T-helper 2 cell treated with Interferon-gamma antibody and Interleukin-4, amounts not matched to agents 5 μg/mL and 100 μg/mL, for 36 hours (primary cell): ENCODE data around the gene DNM1.

Experiments
- DNase-seq: peaks from one replicate; pipeline ENCODE4 v3.0.0; 2021; ENCODE audit warnings: low spot score
- H3K27ac Mint-ChIP-seq: one replicate; pipeline ENCODE4 v1.8.0; 2021; ENCODE audit warnings: mild to moderate bottlenecking, mixed read lengths
- H3K27me3 Mint-ChIP-seq: one replicate; pipeline ENCODE4 v1.8.0; 2021; ENCODE audit warnings: low read depth, mixed read lengths
- H3K36me3 Mint-ChIP-seq: one replicate; pipeline ENCODE4 v1.8.0; 2021; ENCODE audit warnings: low read depth, mixed read lengths
- H3K4me1 Mint-ChIP-seq: one replicate; pipeline ENCODE4 v1.8.0; 2021; ENCODE audit warnings: low read depth, mixed read lengths
- H3K4me3 Mint-ChIP-seq: one replicate; pipeline ENCODE4 v1.8.0; 2022; ENCODE audit warnings: mild to moderate bottlenecking, moderate library complexity, mixed read lengths
- H3K9me3 Mint-ChIP-seq: one replicate; pipeline ENCODE4 v1.8.0; 2021; ENCODE audit warnings: mixed read lengths

Gene DNM1

GRCh38 chr9:128206484-128206883 lies 3.3 kb downstream of the DNM1 start:
- no peaks in the 10 kb centered on the region for H3K9me3 Mint-ChIP-seq
- DNase-seq, result no peak
- peaks cover 11% of the 10 kb centered on the region for H3K4me1 Mint-ChIP-seq
- H3K27ac Mint-ChIP-seq, result no peak overlapping the region
- peaks cover 42% of the 10 kb centered on the region for H3K27me3 Mint-ChIP-seq
- H3K4me3 Mint-ChIP-seq, result no peak overlapping the region
- H3K36me3 Mint-ChIP-seq, result no peaks in the 10 kb centered on the region

GRCh38 chr9:128206916-128207910 lies 4.0 kb downstream of the DNM1 start:
- DNase-seq, result no peak
- peaks cover 11% of the 10 kb centered on the region for H3K4me1 Mint-ChIP-seq
- no peak overlapping the region for H3K4me3 Mint-ChIP-seq
- H3K27ac Mint-ChIP-seq, result no peak overlapping the region
- H3K27me3 Mint-ChIP-seq, result peaks cover 48% of the 10 kb centered on the region
- no peaks in the 10 kb centered on the region for H3K9me3 Mint-ChIP-seq
- no peaks in the 10 kb centered on the region for H3K36me3 Mint-ChIP-seq

GRCh38 chr9:128208386-128208785 lies 5.2 kb downstream of the DNM1 start:
- DNase-seq, result no peak
- Mint-ChIP-seq H3K4me3 (no peak overlapping the region), H3K27ac (no peak overlapping the region), H3K36me3 (no peaks in the 10 kb centered on the region), H3K9me3 (no peaks in the 10 kb centered on the region), H3K4me1 (peaks cover 4% of the 10 kb centered on the region), H3K27me3 (peaks cover 51% of the 10 kb centered on the region)

- Mint-ChIP-seq H3K27ac (no peak overlapping the region), H3K4me1 (peaks cover 4% of the 10 kb centered on the region), H3K27me3 (peaks cover 53% of the 10 kb centered on the region), H3K4me3 (no peak overlapping the region), H3K36me3 (no peaks in the 10 kb centered on the region), H3K9me3 (no peaks in the 10 kb centered on the region)
- DNase-seq, result no peak
These were observed 5.9 kb downstream of the DNM1 start for GRCh38 chr9:128208946-128209669.

- no peak for DNase-seq
- H3K27ac Mint-ChIP-seq, result no peak overlapping the region
- peaks cover 30% of the 10 kb centered on the region for H3K27me3 Mint-ChIP-seq
- H3K4me1 Mint-ChIP-seq, result no peaks in the 10 kb centered on the region
- H3K36me3 Mint-ChIP-seq, result no peaks in the 10 kb centered on the region
- H3K9me3 Mint-ChIP-seq, result no peaks in the 10 kb centered on the region
- H3K4me3 Mint-ChIP-seq, result no peak overlapping the region
These were observed 8.2 kb downstream of the DNM1 start for GRCh38 chr9:128211186-128211980.

GRCh38 chr9:128211981-128212281 lies 8.8 kb downstream of the DNM1 start:
- no peak overlapping the region for H3K27ac Mint-ChIP-seq
- H3K4me3 Mint-ChIP-seq, result no peak overlapping the region
- H3K9me3 Mint-ChIP-seq, result no peaks in the 10 kb centered on the region
- no peaks in the 10 kb centered on the region for H3K36me3 Mint-ChIP-seq
- no peaks in the 10 kb centered on the region for H3K4me1 Mint-ChIP-seq
- no peak for DNase-seq
- H3K27me3 Mint-ChIP-seq, result peaks cover 25% of the 10 kb centered on the region

GRCh38 chr9:128213746-128214497 lies 10.7 kb downstream of the DNM1 start:
- H3K4me3 Mint-ChIP-seq, result no peak overlapping the region
- H3K9me3 Mint-ChIP-seq, result no peaks in the 10 kb centered on the region
- no peak for DNase-seq
- H3K36me3 Mint-ChIP-seq, result no peaks in the 10 kb centered on the region
- H3K27ac Mint-ChIP-seq, result no peak overlapping the region
- peaks cover 9% of the 10 kb centered on the region for H3K4me1 Mint-ChIP-seq
- H3K27me3 Mint-ChIP-seq, result peaks cover 20% of the 10 kb centered on the region

GRCh38 chr9:128214571-128215490 lies 11.7 kb downstream of the DNM1 start:
- H3K36me3 Mint-ChIP-seq, result no peaks in the 10 kb centered on the region
- H3K27me3 Mint-ChIP-seq, result peaks cover 20% of the 10 kb centered on the region
- no peak overlapping the region for H3K4me3 Mint-ChIP-seq
- DNase-seq, result no peak
- H3K27ac Mint-ChIP-seq, result no peak overlapping the region
- H3K9me3 Mint-ChIP-seq, result no peaks in the 10 kb centered on the region
- H3K4me1 Mint-ChIP-seq, result peaks cover 10% of the 10 kb centered on the region

- peaks cover 20% of the 10 kb centered on the region for H3K27me3 Mint-ChIP-seq
- H3K36me3 Mint-ChIP-seq, result no peaks in the 10 kb centered on the region
- peaks cover 10% of the 10 kb centered on the region for H3K4me1 Mint-ChIP-seq
- H3K4me3 Mint-ChIP-seq, result no peak overlapping the region
- H3K27ac Mint-ChIP-seq, result no peak overlapping the region
- no peaks in the 10 kb centered on the region for H3K9me3 Mint-ChIP-seq
- no peak for DNase-seq
These were observed 12.6 kb downstream of the DNM1 start for GRCh38 chr9:128215491-128216409.

- Mint-ChIP-seq H3K9me3 (no peaks in the 10 kb centered on the region), H3K4me3 (no peak overlapping the region), H3K27me3 (peaks cover 10% of the 10 kb centered on the region), H3K4me1 (peaks cover 10% of the 10 kb centered on the region), H3K36me3 (no peaks in the 10 kb centered on the region), H3K27ac (no peak overlapping the region)
- no peak for DNase-seq
These were observed 13.8 kb downstream of the DNM1 start for GRCh38 chr9:128216781-128217553.

GRCh38 chr9:128218172-128218517 lies 15.0 kb downstream of the DNM1 start:
- H3K36me3 Mint-ChIP-seq, result no peaks in the 10 kb centered on the region
- no peak for DNase-seq
- peaks cover 3% of the 10 kb centered on the region for H3K27me3 Mint-ChIP-seq
- H3K9me3 Mint-ChIP-seq, result no peaks in the 10 kb centered on the region
- H3K4me1 Mint-ChIP-seq, result peaks cover 10% of the 10 kb centered on the region
- peak overlapping the region; percentile 28 for H3K27ac Mint-ChIP-seq
- H3K4me3 Mint-ChIP-seq, result peak overlapping the region; percentile 84
